ENCODE results near the gene PKP3. TPM values are rescaled to one million over a fixed set of nuclear protein-coding genes. Genes with fewer than 3 reads are reported as not detected.

Gene PKP3
- total and polyA plus RNA-seq, 2 donors (not counting 1 experiment from before 2014, with no cell fraction given): 0.78 TPM; not detected in 1

DNA sequence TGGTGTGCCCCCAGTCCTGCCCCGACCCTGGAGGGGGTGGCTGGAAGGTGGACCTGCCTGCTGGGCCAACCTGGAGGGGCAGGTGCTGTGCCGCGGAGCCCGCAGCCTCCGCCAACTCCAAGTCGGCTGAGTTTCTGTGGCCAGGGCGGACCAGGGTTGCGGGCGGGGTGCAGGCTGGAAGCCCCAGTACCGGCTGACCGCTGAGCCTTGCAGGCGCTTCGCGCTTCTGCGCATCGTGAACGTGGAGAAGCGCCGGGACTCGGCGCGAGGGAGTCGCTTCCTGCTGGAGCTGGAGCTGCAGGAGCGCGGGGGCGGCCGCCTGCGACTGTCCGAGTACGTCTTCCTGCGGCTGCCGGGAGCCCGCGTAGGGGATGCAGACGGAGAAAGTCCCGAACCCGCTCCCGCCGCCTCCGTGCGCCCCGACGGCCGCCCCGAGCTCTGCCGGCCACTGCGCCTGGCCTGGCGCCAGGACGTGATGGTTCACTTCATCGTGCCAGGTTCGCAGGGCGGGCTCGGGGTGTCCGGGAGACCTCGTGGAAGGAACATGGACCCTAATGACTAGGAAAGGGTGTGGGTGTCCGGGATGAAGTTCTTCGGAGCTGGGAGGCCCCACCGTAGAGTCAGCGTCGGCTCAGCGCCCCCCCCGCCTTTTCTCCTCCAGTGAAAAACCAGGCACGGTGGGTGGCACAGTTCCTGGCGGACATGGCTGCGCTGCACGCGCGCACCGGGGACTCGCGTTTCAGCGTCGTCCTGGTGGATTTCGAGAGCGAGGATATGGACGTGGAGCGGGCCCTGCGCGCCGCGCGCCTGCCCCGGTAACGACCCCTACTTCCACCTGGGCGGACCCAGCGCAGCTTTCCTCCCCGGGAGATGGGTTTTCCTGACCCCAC is 14.6 kb upstream of the PKP3 start:
- Histone ChIP-seq H3K79me2 (ENCODE audit: control insufficient read depth, insufficient read depth, low read length) (no peaks in the 10 kb centered on the region), H2AFZ (ENCODE audit: insufficient read depth, low read depth, low read length, poor library complexity, severe bottlenecking) (no peak overlapping the region), H3K4me1 (ENCODE audit: control insufficient read depth in 2 of 2, insufficient read depth in 2 of 2, low read length in 2 of 2) (no peaks in the 10 kb centered on the region), H3K4me2 (replicated peaks; ENCODE audit: low read depth, low read length, poor library complexity, severe bottlenecking) (no peak overlapping the region), H3K27ac (ENCODE audit: low read length in 2 of 2) (no peak overlapping the region), H3K27me3 (replicated peaks in 1 of 4; ENCODE audit: control extremely low read depth in 1 of 4, control insufficient read depth in 3 of 4, insufficient read depth in 4 of 4, low read length in 3 of 4) (peaks cover 0 to 3% (median 0%) of the 10 kb centered on the region in 4 experiments), H3K36me3 (replicated peaks in 1 of 2; ENCODE audit: control extremely low read depth in 1 of 2, control insufficient read depth in 1 of 2, extremely low read depth in 1 of 2, insufficient read depth in 2 of 2, low read length in 1 of 2) (no peaks in the 10 kb centered on the region), H3K9me3 (ENCODE audit: control extremely low read depth in 1 of 3, control insufficient read depth in 2 of 3, insufficient read depth in 1 of 3, low read length in 2 of 3) (peaks cover 0 to 4% (median 0%) of the 10 kb centered on the region in 3 donors), H3K4me3 (ENCODE audit: control extremely low read depth in 1 of 5, extremely low read depth in 1 of 5, insufficient read depth in 1 of 5, low read depth in 2 of 5, low read length in 4 of 5) (no peak overlapping the region), H3K9ac (ENCODE audit: low read length) (no peak overlapping the region), H4K20me1 (ENCODE audit: control insufficient read depth, insufficient read depth, low read length, poor library complexity, severe bottlenecking) (no peaks in the 10 kb centered on the region)
- ATAC-seq (ENCODE audit: low read depth): no peak
- ChIA-PET CTCF (no interaction called here), POLR2A (no interaction called here)
- Mint-ChIP-seq H3K4me3 (no peak overlapping the region), H3K27me3 (peaks cover 17% of the 10 kb centered on the region), H3K9me3 (ENCODE audit: insufficient read depth) (no peaks in the 10 kb centered on the region), H3K27ac (no peak overlapping the region), H3K4me1 (no peaks in the 10 kb centered on the region)
- intact Hi-C loops (cut with micrococcal nuclease): no loop called here
- WGBS (ENCODE audit: insufficient coverage): 90% methylated on average over 84 of the region's 87 CpGs
- DNase-seq: no peak
- TF ChIP-seq, protein P1, sequence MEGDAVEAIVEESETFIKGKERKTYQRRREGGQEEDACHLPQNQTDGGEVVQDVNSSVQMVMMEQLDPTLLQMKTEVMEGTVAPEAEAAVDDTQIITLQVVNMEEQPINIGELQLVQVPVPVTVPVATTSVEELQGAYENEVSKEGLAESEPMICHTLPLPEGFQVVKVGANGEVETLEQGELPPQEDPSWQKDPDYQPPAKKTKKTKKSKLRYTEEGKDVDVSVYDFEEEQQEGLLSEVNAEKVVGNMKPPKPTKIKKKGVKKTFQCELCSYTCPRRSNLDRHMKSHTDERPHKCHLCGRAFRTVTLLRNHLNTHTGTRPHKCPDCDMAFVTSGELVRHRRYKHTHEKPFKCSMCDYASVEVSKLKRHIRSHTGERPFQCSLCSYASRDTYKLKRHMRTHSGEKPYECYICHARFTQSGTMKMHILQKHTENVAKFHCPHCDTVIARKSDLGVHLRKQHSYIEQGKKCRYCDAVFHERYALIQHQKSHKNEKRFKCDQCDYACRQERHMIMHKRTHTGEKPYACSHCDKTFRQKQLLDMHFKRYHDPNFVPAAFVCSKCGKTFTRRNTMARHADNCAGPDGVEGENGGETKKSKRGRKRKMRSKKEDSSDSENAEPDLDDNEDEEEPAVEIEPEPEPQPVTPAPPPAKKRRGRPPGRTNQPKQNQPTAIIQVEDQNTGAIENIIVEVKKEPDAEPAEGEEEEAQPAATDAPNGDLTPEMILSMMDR (IDR thresholded peaks at IDR 0.05): no peak
- TF ChIP-seq EZH2 (IDR thresholded peaks at IDR 0.05; ENCODE audit: borderline replicate concordance, insufficient read depth, low read depth, low read length, poor library complexity, severe bottlenecking): no peak

- no peak overlapping the region for H3K4me3 Mint-ChIP-seq
- no peak for DNase-seq
Measured at GRCh38 chr11:380095-380480, 13.9 kb upstream of the PKP3 start.

More at GRCh38 chr11:380095-380480, 13.9 kb upstream of the PKP3 start:
- H3K4me1 Mint-ChIP-seq: no peaks in the 10 kb centered on the region
- Histone ChIP-seq H3K4me2 (replicated peaks; ENCODE audit: low read depth, low read length, poor library complexity, severe bottlenecking) (no peak overlapping the region), H2AFZ (ENCODE audit: insufficient read depth, low read depth, low read length, poor library complexity, severe bottlenecking) (no peak overlapping the region), H3K36me3 (replicated peaks in 1 of 2; ENCODE audit: control extremely low read depth in 1 of 2, control insufficient read depth in 1 of 2, extremely low read depth in 1 of 2, insufficient read depth in 2 of 2, low read length in 1 of 2) (no peaks in the 10 kb centered on the region), H3K27me3 (replicated peaks in 1 of 4; ENCODE audit: control extremely low read depth in 1 of 4, control insufficient read depth in 3 of 4, insufficient read depth in 4 of 4, low read length in 3 of 4) (peaks cover 0 to 3% (median 0%) of the 10 kb centered on the region in 4 experiments), H4K20me1 (ENCODE audit: control insufficient read depth, insufficient read depth, low read length, poor library complexity, severe bottlenecking) (no peaks in the 10 kb centered on the region), H3K79me2 (ENCODE audit: control insufficient read depth, insufficient read depth, low read length) (no peaks in the 10 kb centered on the region), H3K9me3 (ENCODE audit: control extremely low read depth in 1 of 3, control insufficient read depth in 2 of 3, insufficient read depth in 1 of 3, low read length in 2 of 3) (peaks cover 0 to 4% (median 0%) of the 10 kb centered on the region in 3 donors), H3K27ac (ENCODE audit: low read length in 2 of 2) (no peak overlapping the region), H3K4me3 (ENCODE audit: control extremely low read depth in 1 of 5, extremely low read depth in 1 of 5, insufficient read depth in 1 of 5, low read depth in 2 of 5, low read length in 4 of 5) (no peak overlapping the region), H3K4me1 (ENCODE audit: control insufficient read depth in 2 of 2, insufficient read depth in 2 of 2, low read length in 2 of 2) (no peaks in the 10 kb centered on the region), H3K9ac (ENCODE audit: low read length) (no peak overlapping the region)
- no peak overlapping the region for H3K27ac Mint-ChIP-seq
- intact Hi-C loops (cut with micrococcal nuclease): no loop called here
- TF ChIP-seq EZH2 (IDR thresholded peaks at IDR 0.05; ENCODE audit: borderline replicate concordance, insufficient read depth, low read depth, low read length, poor library complexity, severe bottlenecking): no peak
- TF ChIP-seq, protein P1 (IDR thresholded peaks at IDR 0.05): no peak
- ChIA-PET CTCF (no interaction called here), POLR2A (no interaction called here)
- no peak for ATAC-seq (ENCODE audit: low read depth)
- 94% methylated on average over 34 of the region's 35 CpGs for WGBS (ENCODE audit: insufficient coverage)
- H3K9me3 Mint-ChIP-seq (ENCODE audit: insufficient read depth): no peaks in the 10 kb centered on the region
- peaks cover 17% of the 10 kb centered on the region for H3K27me3 Mint-ChIP-seq
